Natural killer cell (primary cell): ENCODE data around the gene TMEM79. TPM values are rescaled to one million over a fixed set of nuclear protein-coding genes. Genes with fewer than 3 reads are reported as not detected.
A peak's percentile ranks its signal among the peaks of the same experiment; 100 is the strongest.

Experiments used
- ATAC-seq, 3 donors: fragments of 150-1000 bp in 2 of 3; fragments of 200-7000 bp in 1 of 3; cut with Tn5 transposase; 1 replicate in 1 of 3; 2 replicates in 2 of 3; pipeline ENCODE4 v1.10.0; 2021; ENCODE audit warnings: mild to moderate bottlenecking in 2 of 3, moderate library complexity in 2 of 3
- DNase-seq, 2 donors: peaks; one replicate each; pipeline versions ENCODE4 v3.0.0 to v3.0.0-alpha.2; 2013 to 2021; ENCODE audit warnings: mixed read lengths in 1 of 2
- H3K27ac ChIP-seq: one replicate; pipeline ENCODE4 v1.5.1; 2013; ENCODE audit warnings: mild to moderate bottlenecking, low read length
- H3K27me3 ChIP-seq: one replicate; pipeline ENCODE4 v1.6.1; 2013; ENCODE audit warnings: low read length; ENCODE audit not compliant: control insufficient read depth, insufficient read depth
- H3K36me3 ChIP-seq: one replicate; pipeline ENCODE4 v1.6.1; 2013; ENCODE audit warnings: low read length; ENCODE audit not compliant: control insufficient read depth, insufficient read depth
- H3K4me1 ChIP-seq: one replicate; pipeline ENCODE4 v1.6.1; 2013; ENCODE audit warnings: low read length; ENCODE audit not compliant: control insufficient read depth, insufficient read depth
- H3K4me3 ChIP-seq: one replicate; pipeline ENCODE4 v1.5.1; 2013; ENCODE audit warnings: low read length
- H3K9me3 ChIP-seq: one replicate; pipeline ENCODE4 v1.6.1; 2013; ENCODE audit warnings: low read length; ENCODE audit not compliant: control insufficient read depth, insufficient read depth
- H3K27ac Mint-ChIP-seq, 2 donors: one replicate each; pipeline ENCODE4 v1.8.0; 2022; ENCODE audit warnings: mild to moderate bottlenecking in 2 of 2, mixed read lengths in 2 of 2, moderate library complexity in 1 of 2
- H3K27me3 Mint-ChIP-seq, 2 donors: one replicate each; pipeline ENCODE4 v1.8.0; 2022; ENCODE audit warnings: low read depth in 2 of 2, mixed read lengths in 2 of 2
- H3K36me3 Mint-ChIP-seq: one replicate; pipeline ENCODE4 v1.8.0; 2022; ENCODE audit warnings: mixed read lengths
- H3K4me1 Mint-ChIP-seq, 2 donors: one replicate each; pipeline ENCODE4 v1.8.0; 2022; ENCODE audit warnings: mixed read lengths in 2 of 2
- H3K4me3 Mint-ChIP-seq: one replicate; pipeline ENCODE4 v1.8.0; 2022; ENCODE audit warnings: mild to moderate bottlenecking, moderate library complexity, mixed read lengths
- H3K9me3 Mint-ChIP-seq, 2 donors: one replicate each; pipeline ENCODE4 v1.8.0; 2022; ENCODE audit warnings: mixed read lengths in 2 of 2
- WGBS: methylation state at CpG from one replicate; pipeline ENCODE4 v1.1.7; 2013; ENCODE audit warnings: missing lambda C conversion rate; ENCODE audit not compliant: insufficient coverage; 5-methylcytosine and 5-hydroxymethylcytosine counted together
- intact Hi-C: fragments of 100-400 bp; cut with micrococcal nuclease; formaldehyde crosslinking; loops from one replicate; pipeline ENCODE4 v1.14.2; 2022
- total RNA-seq, 4 donors: library from RNA; stranded (reverse); fragments of 120-200 nt in 1 of 4; gene quantifications; one replicate each; pipeline versions ENCODE4 v1.2.3 to v1.2.4, GENCODE V29; 2013 to 2022
- TF ChIP-seq, protein P1 (sequence below): fragments of 200-600 bp; IDR thresholded peaks from one replicate; pipeline ENCODE4 v1.8.0; 2022; ENCODE audit warnings: antibody characterized with exemption

Gene TMEM79
- total RNA-seq, 3 donors from 2014 or later (not counting 1 experiment from before 2014, with no cell fraction given), result 3.3 to 5.8 (median 5.0) TPM

- Histone ChIP-seq H3K27me3 (no peaks in the 10 kb centered on the region), H3K4me3 (no peak overlapping the region), H3K36me3 (peaks cover 6% of the 10 kb centered on the region), H3K9me3 (no peaks in the 10 kb centered on the region), H3K27ac (no peak overlapping the region), H3K4me1 (peaks cover 22% of the 10 kb centered on the region)
- WGBS, result 96% methylated on average over 17 of the region's 17 CpGs
- Mint-ChIP-seq H3K9me3 (no peaks in the 10 kb centered on the region), H3K4me1 (peaks cover 0 to 18% of the 10 kb centered on the region in 2 donors), H3K36me3 (peaks cover 5% of the 10 kb centered on the region), H3K4me3 (peak overlapping the region; percentile 91), H3K27me3 (no peaks in the 10 kb centered on the region), H3K27ac (peak overlapping the region in 1 of 2 donors; percentile 83)
- DNase-seq (no peak), ATAC-seq (no peak)
- intact Hi-C loops, result no loop called here
- TF ChIP-seq, protein P1, sequence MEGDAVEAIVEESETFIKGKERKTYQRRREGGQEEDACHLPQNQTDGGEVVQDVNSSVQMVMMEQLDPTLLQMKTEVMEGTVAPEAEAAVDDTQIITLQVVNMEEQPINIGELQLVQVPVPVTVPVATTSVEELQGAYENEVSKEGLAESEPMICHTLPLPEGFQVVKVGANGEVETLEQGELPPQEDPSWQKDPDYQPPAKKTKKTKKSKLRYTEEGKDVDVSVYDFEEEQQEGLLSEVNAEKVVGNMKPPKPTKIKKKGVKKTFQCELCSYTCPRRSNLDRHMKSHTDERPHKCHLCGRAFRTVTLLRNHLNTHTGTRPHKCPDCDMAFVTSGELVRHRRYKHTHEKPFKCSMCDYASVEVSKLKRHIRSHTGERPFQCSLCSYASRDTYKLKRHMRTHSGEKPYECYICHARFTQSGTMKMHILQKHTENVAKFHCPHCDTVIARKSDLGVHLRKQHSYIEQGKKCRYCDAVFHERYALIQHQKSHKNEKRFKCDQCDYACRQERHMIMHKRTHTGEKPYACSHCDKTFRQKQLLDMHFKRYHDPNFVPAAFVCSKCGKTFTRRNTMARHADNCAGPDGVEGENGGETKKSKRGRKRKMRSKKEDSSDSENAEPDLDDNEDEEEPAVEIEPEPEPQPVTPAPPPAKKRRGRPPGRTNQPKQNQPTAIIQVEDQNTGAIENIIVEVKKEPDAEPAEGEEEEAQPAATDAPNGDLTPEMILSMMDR, result no peak
These were observed 39.4 kb upstream of the TMEM79 start for GRCh38 chr1:156244712-156245111.

GRCh38 chr1:156245451-156246232 is 38.5 kb upstream of the TMEM79 start:
- H3K9me3 Mint-ChIP-seq, result no peaks in the 10 kb centered on the region
- H3K36me3 Mint-ChIP-seq, result no peaks in the 10 kb centered on the region
- WGBS, result 4% methylated on average over 69 of the region's 69 CpGs
- no peaks in the 10 kb centered on the region for H3K9me3 ChIP-seq
- peak overlapping the region; percentile 91 for H3K4me3 Mint-ChIP-seq
- peak; percentile 69 to 78 (median 74) for ATAC-seq
- peaks cover 12% of the 10 kb centered on the region for H3K36me3 ChIP-seq
- H3K27ac Mint-ChIP-seq, result peak overlapping the region; percentile 29 to 83
- H3K27ac ChIP-seq, result no peak overlapping the region
- TF ChIP-seq, protein P1, result no peak
- no peaks in the 10 kb centered on the region for H3K27me3 Mint-ChIP-seq
- intact Hi-C loops, result no loop called here
- H3K4me3 ChIP-seq, result peak overlapping the region; percentile 33
- peaks cover 22% of the 10 kb centered on the region for H3K4me1 ChIP-seq
- H3K4me1 Mint-ChIP-seq, result peaks cover 0 to 23% of the 10 kb centered on the region in 2 donors
- peak; percentile 28 to 65 for DNase-seq
- H3K27me3 ChIP-seq, result no peaks in the 10 kb centered on the region

DNA sequence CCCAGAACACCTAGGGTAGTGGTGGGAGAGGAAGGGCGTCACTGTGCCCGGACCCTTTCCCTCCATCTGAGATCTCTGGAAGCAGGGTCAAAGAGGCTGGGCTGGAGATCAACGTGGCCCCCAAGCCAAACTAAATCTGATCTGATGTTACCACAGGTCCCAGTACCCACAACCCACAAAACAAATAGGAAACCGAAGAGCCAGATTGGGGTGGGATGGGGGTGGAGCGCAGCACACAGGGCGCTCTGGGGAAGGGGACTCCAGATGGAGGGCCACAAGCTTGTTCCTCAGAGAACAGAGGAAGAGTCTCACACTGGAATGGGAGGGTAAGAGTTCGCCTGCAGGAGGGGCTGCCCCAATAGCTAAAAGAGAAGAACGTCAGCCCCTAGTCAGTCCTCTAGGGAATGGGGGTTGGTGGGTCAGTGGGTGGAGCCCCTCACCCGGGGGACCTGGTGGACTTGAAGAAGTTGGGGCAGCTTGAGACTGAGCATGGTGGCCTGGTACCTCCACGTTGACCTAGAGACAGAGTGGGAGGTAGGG is 37.8 kb upstream of the TMEM79 start:
- Histone ChIP-seq H3K9me3 (no peaks in the 10 kb centered on the region), H3K36me3 (peaks cover 19% of the 10 kb centered on the region), H3K4me3 (peak overlapping the region; percentile 33), H3K27ac (no peak overlapping the region), H3K27me3 (no peaks in the 10 kb centered on the region), H3K4me1 (peaks cover 22% of the 10 kb centered on the region)
- WGBS, result 47% methylated on average over 10 of the region's 10 CpGs
- H3K36me3 Mint-ChIP-seq, result no peaks in the 10 kb centered on the region
- H3K27me3 Mint-ChIP-seq, result no peaks in the 10 kb centered on the region
- TF ChIP-seq, protein P1, result no peak
- H3K4me1 Mint-ChIP-seq, result peaks cover 0 to 24% of the 10 kb centered on the region in 2 donors
- ATAC-seq (no peak), DNase-seq (no peak)
- peak overlapping the region; percentile 40 for H3K4me3 Mint-ChIP-seq
- H3K27ac Mint-ChIP-seq, result peak overlapping the region in 1 of 2 donors; percentile 83
- intact Hi-C loops, result no loop called here
- no peaks in the 10 kb centered on the region for H3K9me3 Mint-ChIP-seq
